Astrocyte of the hippocampus (primary cell): ENCODE results near the gene GLOD4.
A peak's percentile ranks its signal among the peaks of the same experiment; 100 is the strongest.

Experiments used
- DNase-seq: peaks from one replicate; pipeline ENCODE4 v3.0.0; 2011; ENCODE audit warnings: low read depth, low spot score

GLOD4 gene

GRCh38 chr17:743139-743538 is 38.9 kb downstream of the GLOD4 start:
- DNase-seq: no peak

- DNase-seq: no peak
Observed at GRCh38 chr17:742147-742793, 39.8 kb downstream of the GLOD4 start.

GRCh38 chr17:740240-741017 is 41.7 kb downstream of the GLOD4 start:
- peak; percentile 44 for DNase-seq

GRCh38 chr17:737561-738113 is 44.4 kb downstream of the GLOD4 start:
- DNase-seq: no peak

- no peak for DNase-seq
Observed at GRCh38 chr17:733743-734142, 48.3 kb downstream of the GLOD4 start.

GRCh38 chr17:732902-733720 is 49.0 kb downstream of the GLOD4 start:
- peak; percentile 67 for DNase-seq

- DNase-seq: peak; percentile 89
Observed at GRCh38 chr17:732067-732901, 49.8 kb downstream of the GLOD4 start, which contains the start of gene TLCD3A. TLCD3A (plus strand) TSS chr17:732596; CDS start chr17:732648, 52 bp downstream.

- DNase-seq: no peak
Observed at GRCh38 chr17:731644-732066, 50.4 kb downstream of the GLOD4 start.

GRCh38 chr17:728911-729310 is 53.2 kb downstream of the GLOD4 start:
- no peak for DNase-seq

- no peak for DNase-seq
Observed at GRCh38 chr17:726271-726919, 55.7 kb downstream of the GLOD4 start.

- no peak for DNase-seq
Observed at GRCh38 chr17:725746-726145, 56.3 kb downstream of the GLOD4 start.

GRCh38 chr17:725084-725483 is 57.0 kb downstream of the GLOD4 start:
- DNase-seq: no peak

GRCh38 chr17:721540-721937 is 60.5 kb downstream of the GLOD4 start:
- no peak for DNase-seq

- DNase-seq: no peak
Observed at GRCh38 chr17:720706-721539, 61.2 kb downstream of the GLOD4 start.

GRCh38 chr17:718075-718474 is 64.0 kb downstream of the GLOD4 start:
- no peak for DNase-seq
